Left colon (tissue), 2 donors: ENCODE data around the gene PRKCI. TPM values are rescaled to one million over a fixed set of nuclear protein-coding genes. Genes with fewer than 3 reads are reported as not detected.
A peak's percentile ranks its signal among the peaks of the same experiment; 100 is the strongest.
"Not testable (repeated sequence)": the region's sequence is repeated elsewhere in the genome, so short reads cannot be mapped to it uniquely, and the experiment has no call there.

Experiments
- ATAC-seq: fragments of 200-7000 bp; cut with Tn5 transposase; one replicate; pipeline ENCODE4 v1.9.1; 2020; ENCODE audit warnings: mild to moderate bottlenecking, moderate library complexity
- DNase-seq, 2 donors: peaks; one replicate each; pipeline ENCODE4 v3.0.0-alpha.2; 2020
- intact Hi-C, 2 donors: fragments of 100-400 bp; cut with DNase I in 1 of 2; cut with micrococcal nuclease in 1 of 2; formaldehyde crosslinking; loops; one replicate each; pipeline versions ENCODE4 v1.11.2 to v1.14.0; 2022; cut with DNase I, micrococcal nuclease
- total RNA-seq, 2 donors: library from RNA; stranded (reverse); fragmentation: NEBNext Ultra II Directional; extraction: Animal tissue kit (Norgen Biotek cat#: 25700); gene quantifications; one replicate each; pipeline ENCODE4 v1.2.1, GENCODE V29; 2021
- donor health status: DM: no; HTN: no; CAD: no.
- donor health status: DM: yes; HTN: yes; CAD: no.

PRKCI gene
- total RNA-seq, 2 donors from 2014 or later = 48.7 to 49.4 TPM

- DNase-seq = no peak
- intact Hi-C loops = no loop called here
- ATAC-seq = no peak
Measured at GRCh38 chr3:170327040-170327808, 105.0 kb downstream of the PRKCI start.

- ATAC-seq, intact Hi-C loops, DNase-seq: not testable (repeated sequence)
Measured at GRCh38 chr3:170327868-170328548, 105.8 kb downstream of the PRKCI start.

- intact Hi-C loops = no loop called here
- DNase-seq = peak in 1 of 2 donors; percentile 51
- ATAC-seq = peak; percentile 34
Measured at GRCh38 chr3:170330366-170330765, 108.1 kb downstream of the PRKCI start.

GRCh38 chr3:170331143-170331542 is 108.9 kb downstream of the PRKCI start:
- intact Hi-C loops = no loop called here
- peak; percentile 80 to 88 for DNase-seq
- ATAC-seq = peak; percentile 94

- DNase-seq (no peak), ATAC-seq (no peak)
- intact Hi-C loops = no loop called here
Measured at GRCh38 chr3:170337420-170337819, 115.2 kb downstream of the PRKCI start.

- intact Hi-C loops = no loop called here
- no peak for ATAC-seq
- no peak for DNase-seq
Measured at GRCh38 chr3:170338690-170339340, 116.6 kb downstream of the PRKCI start.

GRCh38 chr3:170342273-170342672 is 120.0 kb downstream of the PRKCI start:
- intact Hi-C loops, ATAC-seq, DNase-seq: not testable (repeated sequence)

- intact Hi-C loops, ATAC-seq: not testable (repeated sequence)
Measured at GRCh38 chr3:170343859-170344258, 121.6 kb downstream of the PRKCI start.

GRCh38 chr3:170344971-170345370 is 122.7 kb downstream of the PRKCI start:
- intact Hi-C loops = no loop called here
- no peak for ATAC-seq
- no peak for DNase-seq

More at GRCh38 chr3:170343859-170344258, 121.6 kb downstream of the PRKCI start:
- not testable (repeated sequence) for DNase-seq

GRCh38 chr3:170346481-170347392 is 124.5 kb downstream of the PRKCI start:
- intact Hi-C loops = no loop called here
- DNase-seq = no peak
- ATAC-seq = no peak

- intact Hi-C loops = no loop called here
- DNase-seq (no peak), ATAC-seq (peak; percentile 16)
Measured at GRCh38 chr3:170350515-170351413, 128.5 kb downstream of the PRKCI start.

- DNase-seq (no peak), ATAC-seq (no peak)
- intact Hi-C loops = no loop called here
Measured at GRCh38 chr3:170352936-170353335, 130.7 kb downstream of the PRKCI start.

- intact Hi-C loops = no loop called here
- ATAC-seq (no peak), DNase-seq (no peak)
Measured at GRCh38 chr3:170353485-170353884, 131.3 kb downstream of the PRKCI start.

GRCh38 chr3:170354760-170355159 is 132.5 kb downstream of the PRKCI start:
- intact Hi-C loops = no loop called here
- DNase-seq (no peak), ATAC-seq (no peak)
